DMS114 treated with DMSO at 0.1 percent for 48 hours (cell line): ENCODE data around the gene SLC16A8.

ENCODE experiments used
- DNase-seq: peaks from one replicate; lab custom pipeline; 2025; ENCODE audit not compliant: unreplicated experiment; lab: John Stamatoyannopoulos, UW

The SLC16A8 gene

GRCh38 chr22:38073150-38074130, 10.5 kb downstream of the SLC16A8 start:
- no peak for DNase-seq

GRCh38 chr22:38072322-38073149, 11.4 kb downstream of the SLC16A8 start:
- no peak for DNase-seq

- no peak for DNase-seq
Observed at GRCh38 chr22:38071421-38072321, 12.3 kb downstream of the SLC16A8 start.

GRCh38 chr22:38070250-38070921, 13.6 kb downstream of the SLC16A8 start:
- DNase-seq, result no peak

- DNase-seq, result no peak
Observed at GRCh38 chr22:38069372-38070249, 14.4 kb downstream of the SLC16A8 start.

GRCh38 chr22:38068641-38069371, 15.2 kb downstream of the SLC16A8 start:
- DNase-seq, result no peak

- no peak for DNase-seq
Observed at GRCh38 chr22:38067761-38068360, 16.1 kb downstream of the SLC16A8 start.

- no peak for DNase-seq
Observed at GRCh38 chr22:38067028-38067415, 17.0 kb downstream of the SLC16A8 start.

- no peak for DNase-seq
Observed at GRCh38 chr22:38066381-38067027, 17.5 kb downstream of the SLC16A8 start.

- DNase-seq, result no peak
Observed at GRCh38 chr22:38065539-38065938, 18.4 kb downstream of the SLC16A8 start.

- no peak for DNase-seq
Observed at GRCh38 chr22:38062791-38063190, 21.2 kb downstream of the SLC16A8 start.

GRCh38 chr22:38056969-38057891, 26.8 kb downstream of the SLC16A8 start, which contains the start of gene PICK1:
PICK1 (plus strand) TSS chr22:38057404; CDS start chr22:38057810, 406 bp downstream.
- DNase-seq, result peak; percentile 93

- DNase-seq, result peak; percentile 55
Observed at GRCh38 chr22:38051900-38052862, 31.8 kb downstream of the SLC16A8 start.

GRCh38 chr22:38051261-38051660, 32.7 kb downstream of the SLC16A8 start:
- no peak for DNase-seq

- no peak for DNase-seq
Observed at GRCh38 chr22:38050720-38051119, 33.3 kb downstream of the SLC16A8 start.
